ENCODE data around the gene CCDC184. TPM values are rescaled to one million over a fixed set of nuclear protein-coding genes. Genes with fewer than 3 reads are reported as not detected.
A peak's percentile ranks its signal among the peaks of the same experiment; 100 is the strongest.

CCDC184 gene
- polyA plus RNA-seq, 2 of the 4 experiments (the other 2 are of a cell fraction), result 1.5 to 2.7 TPM

DNA sequence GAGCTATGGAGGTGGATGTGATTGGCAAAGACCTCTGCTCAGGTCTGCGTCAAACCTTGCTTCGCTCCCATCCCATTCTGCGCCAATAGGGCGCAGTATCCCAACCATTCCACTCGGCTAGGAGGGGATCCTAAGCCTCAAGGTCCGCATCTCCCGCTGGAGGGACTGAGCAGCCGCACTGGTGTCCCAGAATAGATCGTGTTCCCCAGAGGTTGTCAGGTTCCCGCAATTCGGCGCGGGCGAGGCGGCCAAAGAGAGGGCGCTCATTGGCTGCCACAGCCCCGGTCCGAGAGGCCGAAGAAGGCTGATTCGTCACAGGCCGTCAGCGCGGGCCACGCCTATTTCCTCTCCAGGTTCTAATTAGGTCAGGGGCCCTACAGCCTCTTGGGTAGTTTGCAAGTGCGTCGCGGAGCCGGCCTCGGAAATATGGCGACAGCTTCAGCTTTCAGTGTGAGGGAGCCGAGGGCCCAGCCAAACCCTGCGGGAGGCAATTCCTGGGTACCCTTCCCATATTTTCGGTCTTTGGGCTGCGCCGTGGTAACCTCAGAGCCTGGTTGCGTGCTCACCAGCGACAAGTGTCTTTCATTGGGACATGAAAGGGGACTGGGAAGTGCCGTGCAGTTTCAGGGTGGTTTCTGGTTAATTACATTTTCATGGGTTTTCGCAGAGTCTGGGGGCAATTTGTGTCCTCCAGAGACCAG lies 14.7 kb downstream of the CCDC184 start:
- ChIA-PET CTCF (interaction anchor here (0.6 to 5.8 kb wide), 10 partner anchors 9 to 483 kb away, joined by 3 to 63 read pairs (median 4); partner anchors contain the start of genes CCDC184 and PFKM), POLR2A (interaction anchor here (0.5 to 2.6 kb wide), 8 partner anchors 9 to 421 kb away, joined by 3 to 10 read pairs (median 4); partner anchors contain the start of genes ASB8, TMEM106C and VDR)
- FAIRE-seq (no peak), ATAC-seq (peak; percentile 93 to 96), DNase-seq (ENCODE audit: low read depth in 1 of 2, low spot score in 1 of 2) (peak; percentile 93 to 98)
- Histone ChIP-seq H3K27ac (peak overlapping the region; percentile 86 to 93), H3K4me3 (peak overlapping the region; percentile 66), H3K4me1 (peaks cover 50% of the 10 kb centered on the region), H3K9me3 (no peaks in the 10 kb centered on the region; the same call in 2 of the 3 replicates), H3K4me2 (peak overlapping the region; percentile 87)
- TF ChIP-seq ELK1 (IDR thresholded peaks at IDR 0.05; ENCODE audit: low read depth, low read length) (no peak), E2F6 (IDR thresholded peaks at IDR 0.05; ENCODE audit: borderline replicate concordance, low read depth) (peak; percentile 78; the same call in 1 of the 2 replicates), MAX (IDR thresholded peaks at IDR 0.05) (peak; percentile 82), KDM5A (IDR thresholded peaks at IDR 0.05) (no peak), RFX5 (IDR thresholded peaks at IDR 0.05) (no peak), PHF8 (IDR thresholded peaks at IDR 0.05; ENCODE audit: borderline replicate concordance, low read depth) (peak; percentile 87; the same call in 1 of the 2 replicates), POLR2A (IDR thresholded peaks at IDR 0.05; ENCODE audit: low read length) (peak; percentile 77), HOXB5 (CRISPR knock-in tag; IDR thresholded peaks at IDR 0.05) (no peak), HEYL (CRISPR knock-in tag; IDR thresholded peaks at IDR 0.05) (no peak), TFCP2L1 (CRISPR knock-in tag; IDR thresholded peaks at IDR 0.05) (0 out of 2 replicates have a peak, but pooled peaks have one; percentile 39), JUN (IDR thresholded peaks at IDR 0.05) (peak; percentile 42 to 81; a peak in 4 of 5 replicates)
- TF ChIP-seq, protein P1, sequence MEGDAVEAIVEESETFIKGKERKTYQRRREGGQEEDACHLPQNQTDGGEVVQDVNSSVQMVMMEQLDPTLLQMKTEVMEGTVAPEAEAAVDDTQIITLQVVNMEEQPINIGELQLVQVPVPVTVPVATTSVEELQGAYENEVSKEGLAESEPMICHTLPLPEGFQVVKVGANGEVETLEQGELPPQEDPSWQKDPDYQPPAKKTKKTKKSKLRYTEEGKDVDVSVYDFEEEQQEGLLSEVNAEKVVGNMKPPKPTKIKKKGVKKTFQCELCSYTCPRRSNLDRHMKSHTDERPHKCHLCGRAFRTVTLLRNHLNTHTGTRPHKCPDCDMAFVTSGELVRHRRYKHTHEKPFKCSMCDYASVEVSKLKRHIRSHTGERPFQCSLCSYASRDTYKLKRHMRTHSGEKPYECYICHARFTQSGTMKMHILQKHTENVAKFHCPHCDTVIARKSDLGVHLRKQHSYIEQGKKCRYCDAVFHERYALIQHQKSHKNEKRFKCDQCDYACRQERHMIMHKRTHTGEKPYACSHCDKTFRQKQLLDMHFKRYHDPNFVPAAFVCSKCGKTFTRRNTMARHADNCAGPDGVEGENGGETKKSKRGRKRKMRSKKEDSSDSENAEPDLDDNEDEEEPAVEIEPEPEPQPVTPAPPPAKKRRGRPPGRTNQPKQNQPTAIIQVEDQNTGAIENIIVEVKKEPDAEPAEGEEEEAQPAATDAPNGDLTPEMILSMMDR (IDR thresholded peaks at IDR 0.05), result no peak
- TF ChIP-seq, protein P2, sequence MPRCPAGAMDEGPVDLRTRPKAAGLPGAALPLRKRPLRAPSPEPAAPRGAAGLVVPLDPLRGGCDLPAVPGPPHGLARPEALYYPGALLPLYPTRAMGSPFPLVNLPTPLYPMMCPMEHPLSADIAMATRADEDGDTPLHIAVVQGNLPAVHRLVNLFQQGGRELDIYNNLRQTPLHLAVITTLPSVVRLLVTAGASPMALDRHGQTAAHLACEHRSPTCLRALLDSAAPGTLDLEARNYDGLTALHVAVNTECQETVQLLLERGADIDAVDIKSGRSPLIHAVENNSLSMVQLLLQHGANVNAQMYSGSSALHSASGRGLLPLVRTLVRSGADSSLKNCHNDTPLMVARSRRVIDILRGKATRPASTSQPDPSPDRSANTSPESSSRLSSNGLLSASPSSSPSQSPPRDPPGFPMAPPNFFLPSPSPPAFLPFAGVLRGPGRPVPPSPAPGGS (IDR thresholded peaks at IDR 0.05), result 0 out of 3 replicates have a peak, but pooled peaks have one; percentile 23
- 3% methylated on average over 36 of the region's 39 CpGs for WGBS (ENCODE audit: missing lambda C conversion rate)

- Histone ChIP-seq H3K27ac (peak overlapping the region; percentile 86 to 93), H3K4me2 (peak overlapping the region; percentile 87), H3K4me1 (peaks cover 45% of the 10 kb centered on the region), H3K9me3 (peaks cover under 1% of the 10 kb centered on the region; the same call in 2 of the 3 replicates), H3K4me3 (peak overlapping the region; percentile 66)
- TF ChIP-seq ZFP36 (IDR thresholded peaks at IDR 0.05; ENCODE audit: borderline replicate concordance, partially characterized antibody) (no peak), HOXB13 (CRISPR knock-in tag; IDR thresholded peaks at IDR 0.05; ENCODE audit: low read depth) (no peak), HOXB5 (CRISPR knock-in tag; IDR thresholded peaks at IDR 0.05) (no peak), KDM5A (IDR thresholded peaks at IDR 0.05) (no peak), NR3C1 (IDR thresholded peaks at IDR 0.05) (no peak), ELK1 (IDR thresholded peaks at IDR 0.05; ENCODE audit: low read depth, low read length) (no peak), POLR2AphosphoS2 (conservative IDR thresholded peaks at IDR 0.05; ENCODE audit: low read length) (no peak), RFX5 (IDR thresholded peaks at IDR 0.05) (no peak), ZSCAN20 (CRISPR knock-in tag; IDR thresholded peaks at IDR 0.05) (no peak), RCOR1 (IDR thresholded peaks at IDR 0.05; ENCODE audit: low read depth, low read length) (no peak), SREBF2 (IDR thresholded peaks at IDR 0.05) (no peak), NFE2L2 (conservative IDR thresholded peaks at IDR 0.05; ENCODE audit: low read length) (no peak), POLR2A (IDR thresholded peaks at IDR 0.05; ENCODE audit: low read length) (no peak), RNF2 (IDR thresholded peaks at IDR 0.05; ENCODE audit: borderline replicate concordance, low read depth) (no peak), PHF8 (IDR thresholded peaks at IDR 0.05; ENCODE audit: borderline replicate concordance, low read depth) (no peak), BHLHE40 (IDR thresholded peaks at IDR 0.05; ENCODE audit: low read depth, low read length) (no peak), EP300 (IDR thresholded peaks at IDR 0.05) (no peak), CBX8 (IDR thresholded peaks at IDR 0.05) (no peak)
- TF ChIP-seq, protein P3, sequence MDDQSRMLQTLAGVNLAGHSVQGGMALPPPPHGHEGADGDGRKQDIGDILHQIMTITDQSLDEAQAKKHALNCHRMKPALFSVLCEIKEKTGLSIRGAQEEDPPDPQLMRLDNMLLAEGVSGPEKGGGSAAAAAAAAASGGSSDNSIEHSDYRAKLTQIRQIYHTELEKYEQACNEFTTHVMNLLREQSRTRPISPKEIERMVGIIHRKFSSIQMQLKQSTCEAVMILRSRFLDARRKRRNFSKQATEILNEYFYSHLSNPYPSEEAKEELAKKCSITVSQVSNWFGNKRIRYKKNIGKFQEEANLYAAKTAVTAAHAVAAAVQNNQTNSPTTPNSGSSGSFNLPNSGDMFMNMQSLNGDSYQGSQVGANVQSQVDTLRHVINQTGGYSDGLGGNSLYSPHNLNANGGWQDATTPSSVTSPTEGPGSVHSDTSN (IDR thresholded peaks at IDR 0.05), result no peak
- TF ChIP-seq, protein P4, sequence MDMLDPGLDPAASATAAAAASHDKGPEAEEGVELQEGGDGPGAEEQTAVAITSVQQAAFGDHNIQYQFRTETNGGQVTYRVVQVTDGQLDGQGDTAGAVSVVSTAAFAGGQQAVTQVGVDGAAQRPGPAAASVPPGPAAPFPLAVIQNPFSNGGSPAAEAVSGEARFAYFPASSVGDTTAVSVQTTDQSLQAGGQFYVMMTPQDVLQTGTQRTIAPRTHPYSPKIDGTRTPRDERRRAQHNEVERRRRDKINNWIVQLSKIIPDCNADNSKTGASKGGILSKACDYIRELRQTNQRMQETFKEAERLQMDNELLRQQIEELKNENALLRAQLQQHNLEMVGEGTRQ (IDR thresholded peaks at IDR 0.05), result no peak
- 42% methylated on average over 26 of the region's 26 CpGs for WGBS (ENCODE audit: missing lambda C conversion rate)
- ChIA-PET POLR2A (interaction anchor here (0.5 to 2.6 kb wide), 6 partner anchors 16 to 594 kb away, joined by 3 to 10 read pairs (median 4); partner anchors contain the start of genes ASB8 and TMEM106C), CTCF (interaction anchor here (0.6 to 5.8 kb wide), 5 partner anchors 9 to 472 kb away, joined by 3 to 63 read pairs (median 15); partner anchors contain the start of gene CCDC184)
- peak; percentile 2 to 4; a peak in 2 of 6 replicates for ATAC-seq
- no peak for DNase-seq (ENCODE audit: low read depth in 1 of 2, low spot score in 1 of 2)
- FAIRE-seq, result no peak
These were observed 15.2 kb downstream of the CCDC184 start for GRCh38 chr12:48198672-48198971.
